LNCAP (cell line): Measurements from ENCODE around the gene DNAH3.

Experiments used
- TF ChIP-seq, protein P1 (sequence below): fragments of 450-650 bp; IDR thresholded peaks from 2 replicates; pipeline ENCODE4 v1.5.1; 2017; ENCODE audit warnings: mild to moderate bottlenecking

DNAH3 gene

DNA sequence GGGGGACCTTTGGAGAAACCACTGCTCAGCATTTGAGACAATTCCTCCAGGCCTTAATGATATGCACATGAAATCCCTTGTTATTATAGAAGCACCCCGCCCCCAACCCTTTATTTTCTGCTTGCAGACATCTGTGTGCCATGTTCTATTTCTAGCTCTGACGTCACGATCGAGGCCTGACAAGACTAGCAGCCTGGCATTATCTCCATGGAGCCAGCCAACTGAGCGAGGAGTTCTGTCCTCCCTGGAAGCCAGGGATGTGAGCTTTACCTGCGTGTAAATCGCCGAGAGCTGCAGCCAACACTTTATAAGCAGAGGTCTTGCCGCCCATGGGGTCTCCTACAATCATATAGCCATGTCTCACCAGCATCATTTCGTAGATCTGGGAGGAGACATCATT is 116.9 kb downstream of the DNAH3 start:
- TF ChIP-seq, protein P1, sequence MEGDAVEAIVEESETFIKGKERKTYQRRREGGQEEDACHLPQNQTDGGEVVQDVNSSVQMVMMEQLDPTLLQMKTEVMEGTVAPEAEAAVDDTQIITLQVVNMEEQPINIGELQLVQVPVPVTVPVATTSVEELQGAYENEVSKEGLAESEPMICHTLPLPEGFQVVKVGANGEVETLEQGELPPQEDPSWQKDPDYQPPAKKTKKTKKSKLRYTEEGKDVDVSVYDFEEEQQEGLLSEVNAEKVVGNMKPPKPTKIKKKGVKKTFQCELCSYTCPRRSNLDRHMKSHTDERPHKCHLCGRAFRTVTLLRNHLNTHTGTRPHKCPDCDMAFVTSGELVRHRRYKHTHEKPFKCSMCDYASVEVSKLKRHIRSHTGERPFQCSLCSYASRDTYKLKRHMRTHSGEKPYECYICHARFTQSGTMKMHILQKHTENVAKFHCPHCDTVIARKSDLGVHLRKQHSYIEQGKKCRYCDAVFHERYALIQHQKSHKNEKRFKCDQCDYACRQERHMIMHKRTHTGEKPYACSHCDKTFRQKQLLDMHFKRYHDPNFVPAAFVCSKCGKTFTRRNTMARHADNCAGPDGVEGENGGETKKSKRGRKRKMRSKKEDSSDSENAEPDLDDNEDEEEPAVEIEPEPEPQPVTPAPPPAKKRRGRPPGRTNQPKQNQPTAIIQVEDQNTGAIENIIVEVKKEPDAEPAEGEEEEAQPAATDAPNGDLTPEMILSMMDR, result no peak

DNA sequence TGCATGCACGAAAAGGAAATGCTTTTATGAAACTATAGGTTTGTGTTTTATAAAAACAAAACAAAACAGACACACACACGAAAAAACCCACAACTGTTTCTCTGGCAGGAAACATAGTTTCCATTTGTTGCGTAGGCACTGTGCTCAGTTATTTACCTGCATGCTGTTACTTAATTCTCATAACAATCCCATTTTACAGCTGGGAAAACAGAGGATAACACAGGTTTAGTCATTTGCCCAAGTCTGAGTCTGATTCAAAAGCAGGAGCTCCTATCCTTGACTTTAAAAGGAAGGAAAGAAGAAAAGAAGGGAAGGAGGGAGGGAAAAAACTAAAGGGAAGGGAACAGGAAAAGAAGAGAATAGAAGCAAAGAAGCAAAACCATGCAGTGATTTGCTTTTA is 117.4 kb downstream of the DNAH3 start:
- TF ChIP-seq, protein P1, result no peak

DNA sequence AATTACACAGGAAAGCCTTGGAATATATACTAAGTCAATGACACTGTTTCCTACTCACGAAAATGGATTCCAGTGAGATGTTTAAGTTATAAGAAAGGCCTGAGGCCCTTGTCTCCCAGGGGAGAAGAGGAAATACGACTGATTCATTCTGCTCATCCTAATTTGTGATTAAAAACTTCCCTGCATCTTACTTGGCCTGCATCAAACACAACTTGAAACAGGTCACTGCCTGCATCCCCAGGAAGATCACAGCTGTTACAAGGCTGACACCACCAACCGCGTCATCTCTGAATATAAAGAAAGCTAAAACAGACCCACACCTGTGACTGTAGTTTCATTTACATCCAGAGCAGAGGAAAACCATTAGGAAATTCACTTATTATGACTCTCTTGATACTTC is 121.9 kb downstream of the DNAH3 start:
- TF ChIP-seq, protein P1, result no peak

DNA sequence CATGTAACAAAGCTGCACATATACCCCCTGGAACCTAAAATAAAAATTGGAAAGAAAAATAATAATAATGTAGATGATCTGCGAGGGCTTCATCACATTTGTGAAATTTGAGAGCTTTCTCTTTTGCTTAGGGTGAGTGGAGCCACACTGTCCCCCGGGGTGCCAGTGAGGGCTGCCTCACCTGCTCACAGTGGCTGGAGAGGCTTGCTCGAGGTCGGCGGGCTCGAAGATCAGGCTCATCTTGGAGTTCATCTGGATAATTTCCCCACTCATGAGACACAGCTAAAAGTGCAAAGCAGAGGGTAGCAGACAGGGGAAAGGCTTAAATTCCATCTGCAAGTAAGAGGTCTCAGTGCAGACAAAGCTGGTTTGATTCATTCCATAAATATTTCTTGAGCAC is 123.8 kb downstream of the DNAH3 start:
- TF ChIP-seq, protein P1, result no peak

GRCh38 chr16:21023509-21024202 is 127.0 kb downstream of the DNAH3 start:
- TF ChIP-seq, protein P1, result no peak

DNA sequence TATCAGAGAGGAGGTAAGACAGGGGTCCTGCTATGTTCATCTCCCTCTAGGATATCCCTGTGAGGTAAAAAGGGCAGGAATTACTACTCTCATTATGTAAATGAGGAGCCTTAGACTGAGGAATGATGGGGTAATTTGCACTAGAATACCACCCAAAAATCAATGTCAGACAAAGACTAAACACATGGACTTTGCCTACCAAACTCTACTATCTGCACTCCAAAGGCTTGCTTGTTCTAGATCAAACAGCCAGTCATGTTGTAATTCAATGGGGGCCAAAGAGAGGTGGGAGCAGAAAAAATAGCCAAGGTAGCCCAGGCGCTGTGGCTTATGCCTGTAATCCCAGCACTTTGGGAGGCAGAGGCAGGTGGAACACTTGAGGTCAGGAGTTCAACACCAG is 129.3 kb downstream of the DNAH3 start:
- TF ChIP-seq, protein P1, result no peak

DNA sequence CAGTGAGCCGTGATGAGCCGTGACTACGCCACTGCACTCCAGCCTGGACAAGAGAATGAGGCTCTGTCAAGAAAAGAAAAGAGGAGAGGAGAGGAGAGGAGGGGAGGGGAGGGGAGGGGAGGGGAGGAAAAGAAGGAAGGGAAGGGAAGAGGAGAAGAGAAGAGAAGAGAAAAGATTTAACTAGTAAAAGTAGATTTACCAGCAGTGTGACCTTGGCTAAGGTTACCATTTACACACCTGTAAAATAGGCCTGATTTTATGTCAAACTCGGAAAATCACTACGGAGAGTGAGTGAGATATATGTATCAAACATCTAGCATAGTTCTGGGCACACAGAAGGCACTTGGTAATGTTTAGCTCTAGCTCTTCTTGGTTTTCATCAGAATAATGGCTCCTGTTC is 140.8 kb downstream of the DNAH3 start:
- TF ChIP-seq, protein P1, result no peak

DNA sequence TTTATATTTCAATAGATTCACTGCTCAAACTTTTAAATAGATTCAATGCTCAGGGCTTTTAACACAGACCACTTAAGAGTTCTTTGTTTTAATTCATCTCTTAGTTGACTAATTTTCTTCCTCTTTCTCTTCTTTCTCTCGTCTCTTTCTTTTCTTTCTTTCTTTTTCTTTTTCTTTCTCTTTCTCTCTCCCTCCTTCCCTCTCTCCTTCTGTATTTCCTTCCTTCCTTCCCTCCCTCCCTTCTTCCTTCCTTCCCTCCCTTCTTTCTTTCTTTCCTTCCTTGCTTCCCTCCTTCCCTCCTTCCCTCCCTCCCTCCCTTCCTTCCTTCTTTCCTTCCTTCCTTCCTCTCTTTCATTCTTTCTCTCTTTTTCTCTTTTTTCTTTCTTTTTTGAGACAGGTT is 145.6 kb downstream of the DNAH3 start:
- TF ChIP-seq, protein P1, result no peak
